Activated naive CD8-positive, alpha-beta T cell treated with anti-CD3 and anti-CD28 coated beads, Interleukin-2, amount 50 U/mL, for 24 hours (primary cell): ENCODE measurements around the gene TUBD1.
"Not testable (repeated sequence)": the region's sequence is repeated elsewhere in the genome, so short reads cannot be mapped to it uniquely, and the experiment has no call there.

ENCODE experiments used
- ATAC-seq: fragments of 150-1000 bp; cut with Tn5 transposase; one replicate; pipeline ENCODE4 v1.10.0; 2021
- DNase-seq: peaks from one replicate; pipeline ENCODE4 v3.0.0; 2021
- H3K27ac Mint-ChIP-seq: one replicate; pipeline ENCODE4 v1.8.0; 2021; ENCODE audit warnings: mild to moderate bottlenecking, mixed read lengths
- H3K27me3 Mint-ChIP-seq: one replicate; pipeline ENCODE4 v1.8.0; 2021; ENCODE audit warnings: mixed read lengths
- H3K36me3 Mint-ChIP-seq: one replicate; pipeline ENCODE4 v1.8.0; 2021; ENCODE audit warnings: low read depth, mixed read lengths
- H3K4me1 Mint-ChIP-seq: one replicate; pipeline ENCODE4 v1.8.0; 2021; ENCODE audit warnings: mixed read lengths
- H3K4me3 Mint-ChIP-seq: one replicate; pipeline ENCODE4 v1.8.0; 2021; ENCODE audit warnings: mild to moderate bottlenecking, moderate library complexity, mixed read lengths
- H3K9me3 Mint-ChIP-seq: one replicate; pipeline ENCODE4 v1.8.0; 2021; ENCODE audit warnings: mixed read lengths

TUBD1 gene

DNA sequence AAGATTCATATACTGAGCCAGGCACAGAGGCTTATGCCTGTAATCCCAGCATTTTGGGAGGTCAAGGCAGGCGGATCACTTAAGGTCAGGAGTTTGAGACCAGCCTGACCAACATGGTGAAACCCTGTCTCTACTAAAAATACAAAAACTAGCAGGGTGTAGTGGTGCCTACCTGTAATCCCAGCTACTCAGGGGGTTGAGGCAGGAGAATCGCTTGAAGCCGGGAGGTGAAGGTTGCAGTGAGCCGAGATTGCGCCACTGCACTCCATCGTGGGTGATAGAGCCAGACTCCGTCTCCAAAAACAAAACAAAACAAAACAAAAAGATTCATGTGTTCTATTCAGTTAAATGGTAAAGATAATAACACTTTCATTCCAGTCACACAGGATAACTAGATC lies 63.9 kb downstream of the TUBD1 start:
- H3K4me3 Mint-ChIP-seq = peak overlapping the region; percentile 83
- peaks cover 92% of the 10 kb centered on the region for H3K4me1 Mint-ChIP-seq
- peaks cover 33% of the 10 kb centered on the region for H3K36me3 Mint-ChIP-seq
- not testable (repeated sequence) for ATAC-seq, H3K27me3 Mint-ChIP-seq, DNase-seq, H3K9me3 Mint-ChIP-seq
- H3K27ac Mint-ChIP-seq = peak overlapping the region; percentile 98

DNA sequence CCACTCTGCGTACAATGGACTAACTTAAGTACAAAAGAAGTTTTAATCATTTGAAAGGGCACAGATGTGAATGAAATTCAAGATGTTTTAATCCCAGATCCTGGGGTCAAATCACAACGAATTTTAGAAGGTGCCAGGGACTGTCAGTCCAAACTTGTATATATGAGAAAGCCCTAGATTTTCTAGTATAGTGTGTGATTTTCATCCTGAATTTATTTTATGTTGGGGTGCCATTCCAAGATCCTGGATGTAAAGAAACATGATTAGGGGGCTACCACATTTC lies 64.3 kb downstream of the TUBD1 start:
- no peak for ATAC-seq
- Mint-ChIP-seq H3K27ac (peak overlapping the region; percentile 98), H3K4me1 (peaks cover 92% of the 10 kb centered on the region), H3K4me3 (peak overlapping the region; percentile 83), H3K9me3 (no peaks in the 10 kb centered on the region), H3K36me3 (peaks cover 33% of the 10 kb centered on the region), H3K27me3 (no peaks in the 10 kb centered on the region)
- no peak for DNase-seq

DNA sequence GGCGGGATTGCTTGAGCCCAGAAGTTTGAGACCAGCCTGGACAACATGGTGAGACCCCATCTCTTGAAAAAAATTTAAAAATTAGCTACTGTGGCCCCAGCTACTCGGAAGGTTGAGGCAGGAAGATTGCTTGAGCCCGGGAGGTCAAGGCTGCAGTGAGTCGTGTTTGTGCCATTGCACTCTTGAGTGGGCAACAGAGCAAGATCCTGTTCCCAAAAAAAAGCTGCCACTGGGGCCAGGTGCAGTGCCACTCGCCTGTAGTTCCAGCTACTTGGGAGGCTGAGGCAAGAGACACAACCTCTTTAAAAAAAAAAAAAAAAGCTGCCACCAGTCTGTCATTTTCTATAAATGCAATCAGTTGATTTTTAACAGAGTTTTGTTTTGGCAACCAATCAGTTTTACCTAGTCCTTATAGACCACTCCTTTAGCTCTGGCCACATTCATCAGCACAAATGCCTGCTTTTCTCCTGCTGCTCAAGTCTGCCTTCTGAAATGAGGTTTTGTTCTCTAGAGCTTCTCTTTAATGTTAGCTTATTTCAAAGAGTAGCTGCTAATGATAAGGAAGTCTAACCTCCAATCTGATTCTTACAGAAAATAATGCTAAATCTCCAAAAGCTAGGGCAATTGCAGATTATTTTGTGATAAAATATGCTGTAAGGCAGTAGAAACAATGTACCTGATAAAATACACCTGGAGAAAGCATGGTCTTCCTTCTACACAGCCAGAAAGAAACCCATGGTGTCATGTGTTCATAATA lies 64.8 kb downstream of the TUBD1 start:
- Mint-ChIP-seq H3K4me3 (peak overlapping the region; percentile 83), H3K4me1 (peaks cover 91% of the 10 kb centered on the region), H3K27ac (peak overlapping the region; percentile 98), H3K9me3 (no peaks in the 10 kb centered on the region), H3K36me3 (peaks cover 36% of the 10 kb centered on the region), H3K27me3 (no peaks in the 10 kb centered on the region)
- DNase-seq = no peak
- no peak for ATAC-seq

DNA sequence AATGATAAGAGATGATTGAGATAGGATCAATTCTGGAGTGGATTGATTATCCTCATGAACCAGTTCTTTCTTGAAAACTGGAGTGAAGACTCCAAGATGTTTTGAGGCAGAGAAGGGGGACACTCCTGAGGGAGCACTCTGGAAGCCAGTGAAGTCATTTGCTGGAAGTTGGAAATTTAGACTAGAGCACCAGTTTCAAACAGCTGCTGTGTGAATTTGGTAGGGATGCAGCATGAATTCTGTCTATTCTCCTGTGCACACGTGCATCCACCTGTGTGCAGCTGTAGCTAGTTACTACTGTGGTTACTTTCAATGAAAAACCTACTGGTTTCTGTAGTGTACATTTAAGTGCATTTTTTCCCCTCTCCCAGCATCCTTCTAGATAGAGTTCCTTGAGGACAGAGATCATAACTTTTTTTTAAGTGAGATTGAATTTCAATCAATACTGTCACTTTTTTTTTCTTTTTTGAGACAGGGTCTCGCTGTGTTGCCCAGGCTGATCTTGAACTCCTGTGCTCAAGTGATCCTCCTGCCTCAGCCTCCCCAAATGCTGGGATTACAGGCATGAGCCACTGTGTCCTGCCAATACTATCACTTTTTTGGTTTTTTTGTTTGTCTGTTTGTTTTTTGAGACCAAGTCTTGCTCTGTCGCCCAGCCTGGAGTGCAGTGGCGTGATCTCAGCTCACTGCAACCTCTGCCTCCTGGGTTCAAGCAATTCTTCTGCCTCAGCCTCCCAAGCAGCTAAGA lies 65.9 kb downstream of the TUBD1 start:
- H3K27ac Mint-ChIP-seq = peak overlapping the region; percentile 98
- peaks cover 87% of the 10 kb centered on the region for H3K4me1 Mint-ChIP-seq
- H3K9me3 Mint-ChIP-seq = no peaks in the 10 kb centered on the region
- no peaks in the 10 kb centered on the region for H3K27me3 Mint-ChIP-seq
- DNase-seq = no peak
- H3K4me3 Mint-ChIP-seq = peak overlapping the region; percentile 83
- no peak for ATAC-seq
- peaks cover 39% of the 10 kb centered on the region for H3K36me3 Mint-ChIP-seq

DNA sequence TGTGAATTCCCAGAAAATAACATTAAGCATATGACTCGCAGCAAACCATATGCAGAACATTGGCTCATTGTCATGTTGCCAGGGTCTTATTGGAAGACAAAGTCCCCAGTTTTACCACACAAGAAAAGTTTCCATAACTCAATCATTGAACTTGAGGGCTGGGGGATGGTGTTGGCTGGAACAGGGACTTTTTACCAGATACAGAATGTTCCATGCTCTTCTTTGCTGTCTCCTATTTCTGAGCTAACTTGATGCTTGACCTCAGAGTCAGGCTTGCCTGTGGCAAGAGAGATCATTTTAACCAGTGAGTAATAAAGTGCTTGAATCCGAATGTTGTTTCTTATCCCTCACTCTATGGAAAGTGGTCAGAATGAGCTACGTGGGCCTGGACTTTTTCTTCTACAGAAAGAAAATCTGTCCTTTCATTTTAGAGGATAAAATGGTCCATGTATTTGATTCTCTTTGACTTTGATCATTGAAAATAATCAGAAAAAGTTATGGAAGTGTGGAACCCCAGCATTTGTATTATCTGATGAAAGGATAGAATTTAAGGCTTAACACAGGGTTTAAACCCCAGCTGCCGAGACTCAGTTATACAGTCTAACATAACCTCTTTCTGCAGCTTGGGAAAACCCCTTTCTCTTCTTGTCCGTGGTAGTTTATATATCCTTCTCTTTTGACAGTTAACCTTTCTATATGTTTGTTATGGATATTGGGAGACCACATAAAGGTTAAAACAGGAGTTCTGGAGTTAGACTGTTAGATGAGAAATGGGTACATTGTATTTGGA lies 67.0 kb downstream of the TUBD1 start:
- Mint-ChIP-seq H3K4me1 (peaks cover 77% of the 10 kb centered on the region), H3K27me3 (no peaks in the 10 kb centered on the region), H3K36me3 (peaks cover 38% of the 10 kb centered on the region), H3K27ac (peak overlapping the region; percentile 98), H3K4me3 (peak overlapping the region; percentile 83), H3K9me3 (no peaks in the 10 kb centered on the region)
- DNase-seq (peak; percentile 49), ATAC-seq (peak; percentile 75)

DNA sequence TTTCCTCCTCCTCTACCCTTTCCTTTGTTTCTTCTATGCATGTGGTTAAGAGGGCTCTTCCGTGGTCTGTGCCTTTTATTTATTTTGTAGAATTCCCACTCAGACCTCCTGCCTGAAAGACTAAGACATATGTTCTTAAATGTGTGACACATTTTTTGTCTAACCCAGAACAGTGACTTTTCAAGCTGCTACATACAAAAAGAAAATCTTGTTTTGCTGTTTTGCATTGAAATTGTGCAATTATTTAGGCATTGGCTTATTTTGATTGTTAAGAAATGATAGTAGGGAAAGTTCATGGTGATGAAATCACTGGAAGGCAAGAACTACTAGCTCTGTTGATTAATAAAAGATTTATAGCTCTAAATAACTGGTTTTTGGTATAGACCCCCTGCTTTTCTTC lies 76.8 kb downstream of the TUBD1 start:
- Mint-ChIP-seq H3K27me3 (no peaks in the 10 kb centered on the region), H3K9me3 (no peaks in the 10 kb centered on the region), H3K4me3 (no peak overlapping the region), H3K4me1 (peaks cover 29% of the 10 kb centered on the region), H3K36me3 (peaks cover 42% of the 10 kb centered on the region), H3K27ac (no peak overlapping the region)
- no peak for ATAC-seq
- no peak for DNase-seq

DNA sequence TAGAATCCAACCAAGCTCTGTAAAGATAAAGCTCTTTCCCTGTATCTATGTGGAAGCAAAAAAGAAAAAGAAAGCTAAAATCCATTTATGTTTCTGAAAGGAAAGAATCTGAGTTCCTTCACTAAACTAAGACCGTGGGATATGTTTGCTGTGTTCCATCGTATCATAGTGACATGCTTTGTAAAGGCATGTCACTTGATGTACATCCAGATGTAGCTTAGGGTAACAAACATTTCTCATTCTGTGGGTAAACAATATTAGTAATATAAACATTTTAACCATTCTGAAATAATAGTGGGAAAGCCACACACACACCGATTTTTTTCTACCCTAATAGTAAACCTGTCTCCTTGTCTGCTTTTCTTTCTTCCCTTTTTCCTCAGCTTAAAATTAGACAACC lies 78.1 kb downstream of the TUBD1 start:
- Mint-ChIP-seq H3K4me3 (no peak overlapping the region), H3K4me1 (peaks cover 23% of the 10 kb centered on the region), H3K27ac (peak overlapping the region; percentile 19), H3K27me3 (no peaks in the 10 kb centered on the region), H3K36me3 (peaks cover 36% of the 10 kb centered on the region), H3K9me3 (no peaks in the 10 kb centered on the region)
- DNase-seq (no peak), ATAC-seq (no peak)

DNA sequence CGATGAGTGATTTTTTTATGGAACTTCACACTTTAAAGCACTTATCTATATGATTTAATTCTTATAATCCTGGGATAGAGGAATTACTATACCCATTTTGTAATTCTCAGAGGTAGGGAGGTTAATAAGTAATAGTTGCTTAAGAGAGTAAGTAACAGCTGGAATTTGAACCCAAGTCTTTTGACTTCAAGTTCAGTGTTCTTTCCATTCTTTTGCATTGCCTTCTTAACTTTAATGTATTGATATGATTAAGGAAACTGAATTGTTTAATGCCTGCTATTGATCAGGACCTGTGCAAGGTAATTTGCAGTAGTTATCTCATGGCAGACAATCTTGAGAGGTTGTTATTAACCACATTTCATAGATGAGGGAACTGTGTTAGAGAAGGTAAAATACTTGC lies 78.5 kb downstream of the TUBD1 start:
- ATAC-seq (no peak), DNase-seq (no peak)
- peaks cover 37% of the 10 kb centered on the region for H3K36me3 Mint-ChIP-seq
- H3K27me3 Mint-ChIP-seq = no peaks in the 10 kb centered on the region
- H3K27ac Mint-ChIP-seq = peak overlapping the region; percentile 19
- peaks cover 23% of the 10 kb centered on the region for H3K4me1 Mint-ChIP-seq
- no peak overlapping the region for H3K4me3 Mint-ChIP-seq
- no peaks in the 10 kb centered on the region for H3K9me3 Mint-ChIP-seq

DNA sequence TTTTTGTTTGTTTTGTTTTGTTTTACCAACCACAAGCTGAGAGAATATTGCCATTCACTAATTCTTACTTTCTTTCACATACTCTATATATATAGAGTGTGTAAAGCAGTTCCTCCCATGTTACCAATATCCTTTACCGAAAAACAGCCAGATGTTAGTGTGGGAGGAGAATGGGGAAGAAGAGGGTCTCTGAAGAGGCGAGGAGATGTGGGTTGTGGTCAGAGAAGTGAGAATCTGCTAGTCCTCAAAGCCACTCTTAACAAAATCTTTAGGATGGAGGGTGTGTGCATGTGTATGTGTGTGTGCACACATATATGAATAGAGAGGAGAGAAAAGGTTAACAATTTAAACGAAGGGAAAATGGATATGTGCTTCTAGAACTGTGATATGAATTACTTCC lies 80.6 kb downstream of the TUBD1 start:
- peak overlapping the region; percentile 2 for H3K4me3 Mint-ChIP-seq
- DNase-seq (no peak), ATAC-seq (peak; percentile 88)
- peak overlapping the region; percentile 51 for H3K27ac Mint-ChIP-seq
- H3K9me3 Mint-ChIP-seq = no peaks in the 10 kb centered on the region
- peaks cover 46% of the 10 kb centered on the region for H3K36me3 Mint-ChIP-seq
- peaks cover 30% of the 10 kb centered on the region for H3K4me1 Mint-ChIP-seq
- no peaks in the 10 kb centered on the region for H3K27me3 Mint-ChIP-seq

DNA sequence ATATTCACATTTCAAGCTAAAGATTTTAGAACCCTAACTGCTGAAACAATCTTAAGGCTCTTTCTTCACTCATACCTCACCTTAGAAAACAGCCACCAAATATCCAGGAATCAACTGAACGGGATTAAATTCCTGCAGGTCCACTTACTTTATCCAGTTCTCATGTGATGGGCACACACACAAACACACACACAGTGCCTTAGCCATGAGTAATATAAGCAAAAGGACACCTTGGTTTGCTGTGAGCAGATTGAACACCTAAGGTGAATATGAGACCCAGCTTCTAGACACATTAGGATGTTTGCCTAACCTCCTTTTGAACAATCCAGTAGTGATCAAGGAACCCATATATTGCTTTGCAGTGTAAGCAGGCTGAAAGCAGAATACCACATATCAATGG lies 81.5 kb downstream of the TUBD1 start:
- no peak for DNase-seq
- Mint-ChIP-seq H3K9me3 (no peaks in the 10 kb centered on the region), H3K4me1 (peaks cover 30% of the 10 kb centered on the region), H3K27me3 (no peaks in the 10 kb centered on the region), H3K4me3 (no peak overlapping the region), H3K36me3 (peaks cover 45% of the 10 kb centered on the region), H3K27ac (no peak overlapping the region)
- ATAC-seq = no peak

DNA sequence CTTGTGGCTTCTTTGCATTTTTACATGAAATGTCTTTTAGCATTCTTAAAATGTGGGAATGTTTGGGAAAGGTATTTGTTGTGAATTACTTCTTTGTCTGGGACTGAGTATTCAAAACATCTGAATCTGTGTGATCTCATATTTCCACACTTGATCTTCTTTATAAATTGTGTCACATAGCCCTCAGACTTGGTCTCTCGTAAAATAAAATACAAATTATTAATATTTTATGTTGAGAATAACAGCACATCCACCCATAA lies 81.9 kb downstream of the TUBD1 start:
- ATAC-seq = no peak
- no peaks in the 10 kb centered on the region for H3K9me3 Mint-ChIP-seq
- H3K36me3 Mint-ChIP-seq = peaks cover 42% of the 10 kb centered on the region
- peaks cover 28% of the 10 kb centered on the region for H3K4me1 Mint-ChIP-seq
- H3K27ac Mint-ChIP-seq = no peak overlapping the region
- H3K27me3 Mint-ChIP-seq = no peaks in the 10 kb centered on the region
- H3K4me3 Mint-ChIP-seq = no peak overlapping the region
- DNase-seq = no peak
